HG03520 (cell line): ENCODE data around the gene HINT1.
A peak's percentile ranks its signal among the peaks of the same experiment; 100 is the strongest.
"Not testable (repeated sequence)": the region's sequence is repeated elsewhere in the genome, so short reads cannot be mapped to it uniquely, and the experiment has no call there.

ENCODE experiments used
- ATAC-seq: cut with Tn5 transposase; IDR thresholded peaks from one replicate; pipeline ENCODE4 v1.9.1; 2021; ENCODE audit warnings: mild to moderate bottlenecking, moderate library complexity; ENCODE audit not compliant: unreplicated experiment

The HINT1 gene

DNA sequence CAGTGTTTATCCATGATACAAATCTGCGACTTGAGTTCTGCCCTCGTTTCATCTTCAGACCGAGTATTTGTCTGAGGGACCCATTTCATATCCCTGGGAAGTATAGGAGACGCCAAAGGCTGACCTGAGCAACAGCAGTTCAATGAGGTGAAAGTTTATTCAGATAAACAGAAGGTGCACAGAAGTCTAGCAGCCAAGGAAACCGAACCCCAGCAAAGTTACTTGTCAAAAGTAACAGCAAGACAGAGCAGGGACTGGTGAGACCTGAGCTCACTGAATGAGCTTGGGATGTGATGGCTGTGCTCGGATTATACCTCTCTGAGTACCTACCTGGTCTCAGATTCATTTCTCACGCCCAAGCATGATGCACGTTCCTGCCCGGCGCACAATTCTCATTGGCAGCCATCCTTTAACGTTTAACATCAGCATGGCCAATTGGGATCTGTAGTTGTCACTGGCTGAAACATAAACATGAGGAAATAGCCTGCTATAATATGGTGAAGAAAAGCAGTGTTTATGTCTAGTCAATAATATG is 6.3 kb upstream of the HINT1 start:
- no peak for ATAC-seq

DNA sequence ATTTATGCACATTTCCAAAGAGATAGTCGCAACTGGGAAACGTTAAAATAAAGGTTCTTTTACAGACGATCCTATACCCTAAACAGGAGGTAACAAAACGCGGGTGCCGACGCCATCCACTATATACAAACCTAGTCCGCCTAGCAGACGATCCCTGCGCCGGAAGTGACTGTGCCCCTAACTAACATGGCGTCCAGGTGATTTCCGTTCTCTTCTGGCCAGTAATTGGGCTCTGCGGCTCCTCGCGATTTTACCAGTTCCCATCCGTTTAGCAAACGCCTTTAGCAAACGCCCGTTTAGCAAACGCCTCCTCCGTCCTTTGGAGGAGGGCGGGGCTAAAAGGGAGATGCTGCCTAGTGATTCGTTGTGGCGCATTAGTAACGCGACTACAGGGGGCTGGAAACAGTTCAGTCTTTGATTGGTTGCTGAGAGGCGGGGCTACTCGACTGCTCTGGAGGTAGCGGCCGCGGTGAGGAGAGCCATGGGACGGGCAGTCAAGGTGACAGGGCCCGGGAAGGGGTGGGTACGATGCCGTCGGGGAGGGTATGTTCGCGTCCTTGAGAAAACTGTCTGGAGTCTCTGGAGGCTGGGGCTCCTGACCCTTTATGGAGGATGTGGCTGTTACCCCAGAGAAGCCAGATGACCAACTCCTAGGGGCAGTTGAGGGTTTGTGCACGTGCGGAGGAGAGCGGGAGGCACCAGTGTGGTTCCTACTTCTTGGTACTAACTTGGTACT is 5.7 kb upstream of the HINT1 start, which contains the start of gene LYRM7:
Gene LYRM7 (plus strand): TSS at position 405 of the 736 bp plus-strand sequence. CDS start 77 bp downstream, at position 482.
- ATAC-seq, result peak; percentile 97

DNA sequence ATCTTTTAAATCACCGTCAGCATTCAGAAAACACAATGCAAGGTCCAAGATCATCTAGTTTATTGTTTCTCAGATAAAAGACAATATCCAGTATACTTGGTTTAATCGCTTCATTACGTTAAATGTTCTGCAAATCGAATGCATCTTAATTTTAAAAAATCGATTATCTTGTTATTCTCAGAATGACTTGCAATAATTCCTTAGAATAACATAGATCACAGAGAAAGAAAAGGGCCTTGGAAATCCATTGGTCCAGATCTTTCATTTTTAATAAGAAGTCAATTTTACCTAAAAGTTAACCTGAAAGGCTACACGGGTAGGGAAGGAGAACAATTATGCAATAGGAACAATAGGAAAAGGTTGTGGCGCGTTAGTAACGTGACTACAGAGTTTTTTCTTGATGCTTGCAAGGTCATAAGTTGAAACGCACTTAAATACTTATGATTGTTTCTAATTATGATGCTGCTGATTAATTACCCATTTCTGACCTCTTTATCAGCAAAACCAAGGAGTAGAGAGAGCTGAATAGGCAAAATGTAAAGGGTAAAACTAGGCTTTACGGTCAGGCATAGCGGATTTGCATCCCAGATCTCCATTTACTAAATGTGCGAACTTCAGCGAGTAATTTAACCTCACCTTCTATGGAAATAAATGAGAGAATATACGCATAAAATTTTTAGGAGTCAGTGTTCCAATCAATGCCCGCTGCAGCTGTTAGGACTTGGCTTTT is 4.9 kb upstream of the HINT1 start:
- no peak for ATAC-seq

DNA sequence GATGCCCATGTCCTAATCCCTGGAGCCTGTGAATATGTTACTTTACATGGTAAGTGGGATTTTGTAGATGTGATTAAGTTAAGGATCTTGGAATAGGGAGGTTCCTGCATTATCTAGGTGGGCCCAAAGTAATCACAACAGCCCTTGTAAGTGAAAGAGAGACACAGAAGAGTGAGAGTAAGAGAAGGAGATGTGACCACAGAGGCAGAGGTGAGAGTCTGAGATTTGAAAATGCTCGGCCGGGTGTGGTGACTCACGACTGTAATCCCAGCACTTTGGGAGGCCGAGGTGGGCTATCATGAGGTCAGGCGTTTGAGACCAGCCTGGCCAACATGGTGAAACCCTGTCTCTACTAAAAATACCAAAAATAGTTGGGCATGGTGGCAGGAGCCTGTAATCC is 2.6 kb upstream of the HINT1 start:
- ATAC-seq, result no peak

DNA sequence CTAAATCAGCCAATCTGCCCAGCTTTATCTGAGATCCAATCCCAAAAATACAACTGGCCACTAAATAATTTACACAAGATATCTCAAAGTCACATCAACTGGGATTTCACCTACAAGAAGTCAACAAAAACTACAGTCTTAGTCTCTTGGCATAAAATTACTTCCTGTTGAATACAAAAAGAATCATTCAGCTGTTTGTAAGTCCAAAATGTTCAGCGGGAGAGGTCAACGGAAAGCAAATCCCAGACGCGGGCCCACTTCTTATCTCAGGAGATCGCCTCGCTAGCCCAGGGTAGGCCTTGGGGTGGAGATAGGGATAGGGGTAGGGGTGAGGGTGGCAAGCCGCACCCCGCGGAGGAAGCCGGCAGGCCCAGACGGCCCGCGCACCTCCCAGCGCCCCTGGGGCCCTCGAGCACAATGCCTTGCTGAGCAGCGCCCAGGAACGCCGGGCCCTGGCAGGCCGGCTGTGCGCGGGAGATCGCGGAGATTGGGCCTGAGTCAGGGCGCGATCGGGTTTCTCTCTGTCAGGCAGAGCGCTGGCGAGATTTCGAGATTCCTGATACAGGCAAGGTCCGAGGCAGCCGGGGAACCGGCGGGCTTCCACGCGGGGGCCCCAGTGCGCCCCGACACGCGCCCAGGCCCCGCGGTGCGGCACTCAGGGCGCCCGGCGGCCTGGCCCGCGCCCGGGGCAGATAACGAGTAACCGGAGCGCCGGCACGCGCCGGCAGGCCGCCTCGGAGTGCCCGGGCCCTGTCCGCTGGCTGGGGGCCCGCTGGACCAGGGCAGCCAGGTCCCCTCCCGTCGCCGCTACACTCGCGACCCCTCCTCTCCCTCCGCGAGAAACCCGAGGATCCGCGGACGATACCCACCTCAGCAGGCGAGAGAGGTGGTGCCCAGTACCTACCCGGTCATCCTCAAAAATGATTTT is 601 bp downstream of the HINT1 start:
- ATAC-seq, result peak; percentile 62

DNA sequence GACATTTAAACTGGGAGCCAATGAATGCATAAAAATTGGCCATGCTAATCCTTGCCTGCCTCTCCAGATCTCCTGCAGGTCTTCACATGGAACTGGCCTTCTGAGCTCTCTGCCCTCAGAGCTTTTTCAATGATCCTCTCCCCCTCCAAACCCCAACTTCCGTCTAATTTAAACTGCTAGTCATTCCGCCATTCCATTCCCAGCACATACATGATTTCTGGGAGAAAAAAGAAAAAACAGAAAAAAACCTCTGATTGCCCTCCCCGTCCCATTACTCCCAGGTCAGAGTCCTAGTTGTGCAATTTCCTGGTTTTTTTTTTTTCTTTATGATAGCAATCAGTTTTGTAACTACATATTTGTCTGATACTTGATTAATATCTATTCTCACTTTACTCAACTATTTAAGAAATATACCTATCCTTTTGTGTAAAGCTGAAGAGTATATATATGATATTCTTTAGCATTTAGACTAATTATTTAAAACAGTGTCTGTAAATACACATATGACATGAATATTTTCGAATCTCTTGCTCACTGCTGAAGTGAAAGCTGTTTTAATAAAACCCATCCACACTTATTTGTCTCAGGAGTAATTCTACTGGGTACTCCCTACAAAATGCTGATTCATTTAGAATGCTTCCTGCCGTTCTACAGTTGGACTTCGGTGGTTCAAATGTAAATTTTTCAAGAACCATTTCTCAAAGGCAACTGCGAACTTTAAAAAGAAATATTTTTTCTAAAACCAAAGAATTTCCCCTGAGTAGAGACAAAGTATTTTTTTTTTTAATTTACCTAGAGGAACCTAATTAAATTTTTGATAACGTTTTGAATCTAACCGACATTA is 1.6 kb downstream of the HINT1 start:
- no peak for ATAC-seq

DNA sequence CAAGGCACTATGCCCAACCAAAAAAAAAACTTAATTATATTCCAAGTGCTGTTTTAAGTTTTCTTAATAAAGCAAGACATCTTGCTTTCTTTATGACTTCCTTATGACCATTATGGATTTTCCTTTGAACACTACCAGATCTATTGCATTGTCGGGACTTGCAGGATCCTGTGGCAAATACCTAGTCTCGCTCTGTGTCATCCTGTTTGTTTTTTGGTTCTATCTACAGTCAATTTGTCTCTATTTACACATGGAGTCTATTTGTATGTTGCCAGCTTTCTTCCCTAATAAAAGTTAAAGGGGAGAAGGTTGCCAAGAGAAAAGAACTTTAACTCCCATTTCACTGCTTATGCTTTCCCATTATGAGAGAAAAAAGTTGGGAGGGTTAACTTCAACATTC is 4.9 kb downstream of the HINT1 start:
- ATAC-seq, result no peak

DNA sequence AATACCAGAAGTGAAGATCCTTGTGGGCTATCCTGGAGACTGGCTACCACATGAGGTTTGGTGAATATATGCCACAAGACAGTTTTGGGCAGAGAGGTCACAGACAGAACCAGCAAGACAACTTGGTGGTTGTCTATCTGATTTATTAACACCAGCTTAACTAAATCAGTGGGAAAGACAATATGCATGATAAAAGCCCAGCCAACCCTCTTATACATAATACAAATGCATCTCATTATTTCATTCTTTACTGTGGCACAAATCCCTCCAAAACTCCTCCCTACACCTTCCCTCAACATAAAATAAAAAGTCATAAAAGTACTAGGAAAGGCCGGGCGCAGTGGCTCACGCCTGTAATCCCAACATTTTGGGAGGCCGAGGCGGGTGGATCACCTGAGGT is 8.1 kb downstream of the HINT1 start:
- ATAC-seq, result no peak

DNA sequence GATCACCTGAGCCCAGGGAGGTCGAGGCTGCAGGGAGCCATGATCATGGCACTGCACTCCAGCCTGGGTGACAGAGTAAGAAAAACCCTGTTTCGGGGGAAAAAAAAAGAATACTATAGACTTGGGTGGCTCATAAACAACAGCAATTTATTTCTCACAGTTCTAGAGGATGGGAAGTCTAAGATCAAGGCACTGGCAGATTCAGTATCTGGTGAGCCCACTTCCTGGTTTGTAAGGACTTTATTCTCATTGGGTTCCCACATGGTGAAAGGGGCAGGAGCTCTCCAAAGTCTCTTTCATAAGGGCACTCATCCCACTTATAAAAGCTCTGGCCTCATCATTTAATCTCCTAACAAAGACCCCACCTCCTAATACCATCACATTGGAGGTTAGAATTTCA is 8.7 kb downstream of the HINT1 start:
- no peak for ATAC-seq

DNA sequence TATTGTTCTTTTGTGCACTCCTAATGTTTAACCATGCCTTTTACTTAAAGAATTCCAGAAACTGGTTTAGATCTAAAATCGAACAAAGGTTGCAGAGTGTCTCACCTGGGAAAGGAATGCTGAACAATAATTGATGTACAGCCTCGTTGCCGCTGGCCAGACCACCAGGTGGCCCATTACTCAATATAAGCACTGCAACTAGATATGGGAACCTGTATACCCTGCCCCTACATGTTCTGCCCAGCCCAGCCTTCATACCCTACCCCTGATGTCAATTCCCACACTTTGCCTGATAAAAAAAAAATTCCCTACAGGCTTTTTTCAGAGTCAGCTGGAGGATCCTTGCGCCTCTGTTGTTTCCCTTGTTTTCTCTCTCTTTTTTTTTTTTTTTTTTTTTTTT is 13.8 kb downstream of the HINT1 start:
- no peak for ATAC-seq

DNA sequence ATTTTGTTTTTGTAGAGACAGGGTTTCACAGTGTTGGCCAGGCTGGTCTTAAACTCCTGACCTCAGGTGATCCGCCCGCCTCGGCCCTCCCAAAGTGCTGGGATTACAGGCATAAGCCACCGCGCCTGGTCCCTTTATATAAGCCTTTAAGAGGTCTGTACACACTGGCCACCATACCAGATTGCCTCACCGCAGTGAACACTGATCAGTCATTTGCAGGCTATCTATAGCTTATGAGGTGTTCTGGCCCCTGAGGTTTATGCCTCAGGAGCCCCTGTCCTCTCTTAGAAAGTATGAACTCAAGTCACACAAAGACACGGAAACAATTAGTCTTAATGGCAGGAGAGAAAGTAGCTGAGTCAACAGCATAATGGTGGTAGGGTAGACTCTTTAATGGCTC is 14.6 kb downstream of the HINT1 start:
- no peak for ATAC-seq

DNA sequence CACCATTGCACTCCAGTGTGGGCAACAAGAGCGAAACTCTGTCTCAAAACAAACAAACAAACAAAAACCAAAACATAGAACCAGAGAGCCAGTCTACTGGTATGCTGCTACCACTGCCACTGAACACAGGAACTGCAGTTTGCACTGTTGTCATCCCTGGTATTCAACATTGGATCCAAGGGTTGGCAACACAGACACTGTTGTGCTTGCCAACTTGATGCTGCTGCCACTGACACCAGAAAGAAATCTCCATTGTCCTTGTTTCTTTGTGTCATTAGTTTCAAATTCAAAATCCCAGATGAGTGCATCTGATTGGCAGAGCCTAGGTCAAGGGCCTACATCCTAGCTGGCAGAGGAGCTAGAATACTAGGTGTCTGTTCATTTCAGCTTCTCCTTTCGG is 16.2 kb downstream of the HINT1 start:
- no peak for ATAC-seq

DNA sequence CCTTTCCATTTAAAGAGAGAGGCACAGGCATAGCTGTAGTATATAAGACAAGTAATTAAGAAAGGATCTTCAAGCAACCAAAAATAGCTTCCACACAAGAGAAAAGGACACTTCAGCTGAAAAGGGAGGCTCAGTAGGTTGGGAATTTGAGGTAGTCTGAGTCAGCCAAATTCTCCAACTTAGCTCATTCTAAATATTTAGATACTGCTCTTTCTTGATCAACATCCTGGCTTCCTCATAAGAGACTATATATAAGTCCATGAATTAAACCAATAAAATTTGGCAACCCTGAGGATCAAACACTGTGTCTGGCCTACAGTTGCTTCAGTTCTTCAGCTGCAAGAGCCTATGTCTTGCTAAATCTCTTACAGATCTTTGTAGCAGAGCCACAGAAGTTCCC is 17.8 kb downstream of the HINT1 start:
- ATAC-seq, result no peak

DNA sequence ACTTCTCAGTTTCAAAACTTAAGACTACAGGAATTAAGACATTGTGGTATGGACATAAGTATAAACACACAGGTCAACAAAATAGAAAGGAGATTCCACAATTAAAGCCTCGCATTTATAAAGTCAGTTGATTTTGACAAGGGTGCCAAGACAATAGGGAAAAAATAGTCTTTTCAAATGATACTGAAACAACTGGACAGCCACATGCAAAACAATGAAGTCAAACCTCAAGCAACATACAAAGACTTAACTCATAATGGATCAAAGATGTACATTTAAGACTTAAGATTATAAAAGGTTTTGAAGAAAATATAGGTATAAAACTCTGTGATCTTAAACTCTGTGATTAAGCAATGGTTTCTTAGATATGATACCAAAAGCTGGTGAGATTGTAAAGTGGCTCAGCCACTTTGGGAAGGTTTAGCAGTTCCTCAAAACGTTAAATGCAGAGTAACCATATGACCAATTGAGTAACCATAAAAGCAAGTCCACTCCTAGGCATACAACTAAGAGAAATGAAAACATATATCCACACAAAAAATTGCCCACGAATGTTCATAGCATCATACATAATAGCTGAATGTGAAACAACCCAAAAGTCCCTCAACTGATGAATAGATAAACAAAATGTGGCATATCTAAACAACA is 22.0 kb downstream of the HINT1 start:
- no peak for ATAC-seq

DNA sequence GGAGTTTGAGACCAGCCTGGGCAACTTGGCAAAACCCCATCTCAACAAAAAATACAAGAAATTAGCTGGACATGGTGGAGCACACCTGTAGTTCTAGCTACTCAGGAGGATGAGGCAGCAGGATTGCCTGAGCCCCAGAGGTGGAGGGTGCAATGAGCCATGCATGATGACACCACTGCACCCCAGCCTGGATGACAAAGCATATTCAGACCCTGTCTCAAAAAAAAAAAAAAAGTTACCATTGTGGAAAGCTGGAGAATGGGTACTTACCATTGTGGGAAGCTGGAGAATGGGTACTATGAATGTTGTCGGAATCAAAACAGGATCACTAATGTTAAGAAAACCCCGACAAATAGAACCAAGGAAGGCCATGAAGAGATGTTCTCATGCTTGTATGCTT is 25.7 kb downstream of the HINT1 start:
- no peak for ATAC-seq

DNA sequence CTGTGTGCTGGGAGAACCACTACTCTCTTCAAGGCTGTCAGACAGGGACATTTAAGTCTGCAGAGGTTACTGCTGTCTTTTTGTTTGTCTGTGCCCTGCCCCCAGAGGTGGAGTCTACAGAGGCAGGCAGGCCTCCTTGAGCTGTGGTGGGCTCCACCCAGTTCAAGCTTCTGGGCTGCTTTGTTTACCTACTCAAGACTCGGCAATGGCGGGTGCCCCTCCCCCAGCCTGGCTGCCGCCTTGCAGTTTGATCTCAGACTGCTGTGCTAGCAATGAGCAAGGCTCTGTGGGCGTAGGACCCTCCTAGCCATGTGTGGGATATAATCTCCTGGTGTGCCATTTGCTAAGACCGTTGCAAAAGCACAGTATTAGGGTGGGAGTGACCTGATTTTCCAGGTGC is 26.6 kb downstream of the HINT1 start:
- ATAC-seq, result not testable (repeated sequence)

DNA sequence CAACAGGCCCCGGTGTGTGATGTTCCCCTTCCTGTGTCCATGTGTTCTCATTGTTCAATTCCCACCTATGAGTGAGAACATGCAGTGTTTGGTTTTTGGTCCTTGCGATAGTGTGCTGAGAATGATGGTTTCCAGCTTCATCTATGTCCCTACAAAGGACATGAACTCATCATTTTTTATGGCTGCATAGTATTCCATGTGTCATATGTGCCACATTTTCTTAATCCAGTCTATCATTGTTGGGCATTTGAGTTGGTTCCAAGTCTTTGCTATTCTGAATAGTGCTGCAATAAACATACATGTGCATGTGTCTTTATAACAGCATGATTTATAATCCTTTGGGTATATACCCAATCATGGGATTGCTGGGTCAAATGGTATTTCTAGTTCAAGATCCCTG is 32.0 kb downstream of the HINT1 start:
- not testable (repeated sequence) for ATAC-seq

DNA sequence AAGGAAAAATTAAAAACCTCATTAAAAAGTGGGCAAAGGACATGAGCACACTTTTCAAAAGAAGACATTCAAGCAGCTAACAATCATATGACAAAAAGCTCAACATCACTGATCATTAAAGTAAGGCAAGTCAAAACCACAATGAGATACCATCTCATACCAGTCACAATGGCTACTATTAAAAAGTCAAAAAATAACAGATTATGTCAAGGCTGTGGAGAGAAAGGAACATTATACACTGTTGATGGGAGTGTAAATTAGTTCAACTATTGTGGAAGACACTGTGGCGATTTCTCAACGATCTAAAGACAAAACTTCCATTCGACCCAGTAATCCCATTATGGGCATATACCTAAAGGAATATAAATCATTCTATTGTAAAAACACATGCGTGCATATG is 35.8 kb downstream of the HINT1 start:
- ATAC-seq, result no peak

DNA sequence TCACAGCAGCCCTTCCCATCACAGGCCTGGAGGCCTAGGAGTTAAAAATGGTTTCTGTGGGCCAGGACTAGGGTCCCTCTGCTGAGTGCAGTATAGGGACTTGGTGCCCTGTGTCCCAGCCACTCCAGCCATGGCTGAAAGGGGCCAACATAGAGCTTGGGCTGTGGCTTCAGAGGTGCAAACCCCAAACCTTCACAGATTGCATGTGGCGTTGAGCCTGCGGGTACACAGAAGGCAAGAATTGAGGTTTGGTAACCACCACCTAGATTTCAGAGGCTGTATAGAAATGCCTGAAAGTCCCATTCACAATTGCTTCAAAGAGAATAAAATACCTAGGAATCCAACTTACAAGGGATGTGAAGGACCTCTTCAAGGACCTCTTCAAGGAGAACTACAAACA is 37.8 kb downstream of the HINT1 start:
- not testable (repeated sequence) for ATAC-seq

DNA sequence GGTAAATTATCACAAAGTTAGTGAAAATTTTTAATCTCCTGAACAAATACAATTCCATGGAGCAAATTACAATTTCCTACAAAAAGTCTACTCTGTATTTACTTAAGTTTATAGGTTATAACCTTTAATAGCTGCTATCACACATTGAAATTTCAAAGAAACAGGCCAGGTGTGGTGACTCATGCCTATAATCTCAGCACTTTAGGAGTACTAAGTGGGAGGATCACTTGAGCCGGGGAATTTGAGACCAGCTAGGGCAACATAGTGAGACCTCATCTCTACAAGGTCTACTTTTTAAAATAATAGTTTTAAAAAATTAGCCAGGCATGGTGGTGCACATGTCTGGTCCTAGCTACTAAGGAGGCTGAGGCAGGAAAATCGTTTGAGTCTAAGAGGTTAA is 50.3 kb downstream of the HINT1 start:
- ATAC-seq, result no peak
